Smooth muscle cell of the brain vasculature (primary cell): ENCODE measurements around the gene CPNE6.

Experiments
- DNase-seq: peaks from one replicate; pipeline ENCODE4 v3.0.0-alpha.2; 2012; ENCODE audit warnings: low read depth, low spot score

The CPNE6 gene

DNA sequence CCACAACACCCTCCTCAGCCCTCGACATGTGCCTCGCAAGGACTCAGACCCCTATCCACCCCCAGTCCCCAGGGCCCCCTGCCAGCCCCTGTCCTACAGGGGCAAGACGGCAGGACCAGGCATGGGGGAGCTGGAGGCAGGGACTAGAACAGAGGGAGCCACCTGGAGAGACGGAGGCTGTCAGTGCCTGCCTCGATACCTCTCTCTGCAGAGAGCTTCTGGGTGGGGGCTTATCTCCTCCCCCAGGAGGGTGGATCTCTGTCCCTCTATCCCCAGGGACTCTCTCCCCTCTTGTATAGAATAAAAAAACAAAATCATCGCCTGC is 2.0 kb upstream of the CPNE6 start:
- DNase-seq = no peak

DNA sequence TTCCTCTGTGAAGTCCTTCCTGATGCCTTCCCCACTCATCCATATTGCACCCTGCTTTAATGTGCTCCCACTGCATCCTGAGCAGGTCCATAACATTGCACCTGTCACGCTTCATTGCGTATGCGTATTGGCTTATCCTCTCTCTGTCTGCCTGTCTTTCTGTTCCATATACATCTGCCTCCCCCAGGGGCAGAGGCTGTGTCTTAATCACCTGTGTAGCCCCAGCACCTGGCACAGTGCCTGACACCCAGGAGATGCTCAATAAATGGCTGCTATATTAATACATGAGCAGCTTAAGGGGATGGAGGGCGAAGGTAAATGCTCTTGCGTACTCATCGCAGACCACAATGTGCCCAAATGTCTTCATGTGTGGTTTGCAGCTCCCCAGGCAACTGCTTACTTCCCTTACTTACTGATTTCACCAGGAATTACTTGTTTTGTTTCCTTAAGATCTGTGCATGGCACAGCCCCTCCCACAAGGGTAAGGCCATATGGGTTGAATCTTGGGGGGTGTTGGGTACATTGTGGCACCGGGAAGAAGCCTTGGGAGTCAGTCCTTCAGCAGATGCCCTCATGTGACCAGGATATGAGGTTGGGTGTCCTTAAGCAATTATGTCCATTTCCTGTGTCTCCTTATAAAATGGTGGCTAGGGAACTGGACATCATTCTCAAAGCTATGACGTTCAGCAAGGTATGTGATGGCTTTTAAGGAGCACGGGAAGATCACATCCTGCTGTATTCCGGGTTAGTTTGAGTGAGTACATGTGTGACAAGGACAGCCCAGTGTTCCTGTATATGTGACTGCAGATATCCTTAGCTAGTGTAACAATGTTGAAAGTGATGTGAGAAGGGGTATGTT is 848 bp upstream of the CPNE6 start:
- DNase-seq = no peak

DNA sequence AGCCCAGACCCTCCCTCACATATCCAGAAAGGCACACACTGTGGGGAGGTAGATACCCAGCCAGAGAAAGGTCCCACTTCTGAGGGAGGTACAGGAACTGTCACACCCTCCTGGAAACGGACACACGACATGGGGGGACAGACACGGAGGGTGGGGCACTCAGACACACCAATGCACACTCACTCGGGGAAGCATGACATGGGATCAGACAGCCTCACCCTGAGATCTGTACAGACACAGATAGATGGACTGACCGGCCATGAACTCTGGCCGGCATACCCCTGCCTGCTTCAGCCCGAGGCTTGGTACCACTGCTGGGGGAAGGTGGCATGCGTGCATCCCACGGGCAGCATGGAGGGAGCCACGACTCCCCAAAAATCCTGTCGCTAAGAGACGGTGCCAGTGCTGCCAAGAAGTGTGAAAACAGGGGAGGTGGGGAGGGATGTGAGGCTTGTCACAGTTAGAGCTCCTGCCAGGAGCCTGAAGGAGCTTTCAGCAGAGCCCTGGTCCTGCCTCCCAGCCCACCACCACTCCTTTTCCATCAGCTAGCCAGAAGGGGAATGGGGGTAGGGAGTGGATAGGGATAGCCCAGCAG is 571 bp downstream of the CPNE6 start:
- no peak for DNase-seq

DNA sequence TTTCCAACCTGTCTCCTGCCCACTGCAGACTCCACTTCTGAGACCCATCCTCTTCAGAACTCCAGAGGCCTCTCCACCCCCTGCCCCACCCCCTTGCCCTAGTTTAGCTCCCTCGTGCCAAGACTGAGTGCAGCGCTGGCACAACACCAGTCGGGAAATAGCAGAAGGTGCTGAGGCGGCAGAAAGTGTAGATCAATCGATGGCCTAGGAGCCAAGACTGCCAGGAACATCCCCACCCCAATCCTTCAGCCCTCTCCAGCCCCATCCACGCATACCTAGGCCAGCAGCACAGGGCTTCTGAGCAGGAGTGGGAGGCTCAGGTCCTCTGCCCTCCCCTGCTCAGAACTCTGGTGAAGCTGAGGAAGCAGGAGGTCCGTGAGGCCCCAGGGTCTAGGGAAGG is 1.1 kb downstream of the CPNE6 start:
- no peak for DNase-seq

DNA sequence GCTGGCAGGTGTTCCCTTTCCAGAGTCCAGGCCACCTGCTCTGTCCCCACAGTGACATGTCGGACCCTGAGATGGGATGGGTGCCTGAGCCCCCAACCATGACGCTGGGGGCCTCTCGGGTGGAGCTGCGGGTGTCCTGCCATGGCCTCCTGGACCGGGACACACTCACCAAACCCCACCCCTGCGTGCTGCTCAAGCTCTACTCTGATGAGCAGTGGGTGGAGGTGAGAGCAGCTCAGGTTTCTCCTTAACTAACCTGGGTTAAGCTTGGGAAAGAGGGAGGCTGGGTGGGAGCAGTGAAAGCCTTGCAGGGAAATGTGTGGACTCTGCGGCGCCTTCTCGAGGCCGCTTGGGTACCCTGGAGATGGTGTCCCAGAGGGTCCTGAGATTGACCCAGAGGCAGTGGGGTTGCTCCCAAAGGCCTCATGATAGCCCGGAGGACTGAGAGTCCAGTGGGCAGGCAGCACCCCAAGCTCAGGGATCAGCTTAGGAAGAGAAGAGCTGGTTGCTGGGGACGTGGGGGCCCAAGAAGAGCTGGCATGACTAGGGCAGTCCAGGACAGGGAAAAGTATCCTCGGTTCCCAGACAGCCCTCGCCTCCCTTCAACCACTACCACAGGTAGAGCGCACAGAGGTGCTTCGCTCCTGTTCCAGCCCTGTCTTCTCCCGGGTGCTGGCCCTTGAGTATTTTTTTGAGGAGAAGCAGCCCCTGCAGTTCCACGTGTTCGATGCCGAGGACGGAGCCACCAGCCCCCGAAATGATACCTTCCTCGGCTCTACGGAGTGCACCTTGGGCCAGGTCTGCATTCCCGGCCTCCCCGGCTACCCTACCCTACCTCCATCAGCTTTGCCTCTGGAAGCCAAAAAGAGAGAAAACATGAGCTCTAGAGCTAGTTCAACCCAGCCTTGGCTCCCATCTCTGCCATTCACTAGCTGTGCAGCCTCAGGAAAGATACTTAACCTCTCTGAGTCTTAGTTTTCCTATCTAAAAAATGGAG is 1.8 kb downstream of the CPNE6 start:
- no peak for DNase-seq

DNA sequence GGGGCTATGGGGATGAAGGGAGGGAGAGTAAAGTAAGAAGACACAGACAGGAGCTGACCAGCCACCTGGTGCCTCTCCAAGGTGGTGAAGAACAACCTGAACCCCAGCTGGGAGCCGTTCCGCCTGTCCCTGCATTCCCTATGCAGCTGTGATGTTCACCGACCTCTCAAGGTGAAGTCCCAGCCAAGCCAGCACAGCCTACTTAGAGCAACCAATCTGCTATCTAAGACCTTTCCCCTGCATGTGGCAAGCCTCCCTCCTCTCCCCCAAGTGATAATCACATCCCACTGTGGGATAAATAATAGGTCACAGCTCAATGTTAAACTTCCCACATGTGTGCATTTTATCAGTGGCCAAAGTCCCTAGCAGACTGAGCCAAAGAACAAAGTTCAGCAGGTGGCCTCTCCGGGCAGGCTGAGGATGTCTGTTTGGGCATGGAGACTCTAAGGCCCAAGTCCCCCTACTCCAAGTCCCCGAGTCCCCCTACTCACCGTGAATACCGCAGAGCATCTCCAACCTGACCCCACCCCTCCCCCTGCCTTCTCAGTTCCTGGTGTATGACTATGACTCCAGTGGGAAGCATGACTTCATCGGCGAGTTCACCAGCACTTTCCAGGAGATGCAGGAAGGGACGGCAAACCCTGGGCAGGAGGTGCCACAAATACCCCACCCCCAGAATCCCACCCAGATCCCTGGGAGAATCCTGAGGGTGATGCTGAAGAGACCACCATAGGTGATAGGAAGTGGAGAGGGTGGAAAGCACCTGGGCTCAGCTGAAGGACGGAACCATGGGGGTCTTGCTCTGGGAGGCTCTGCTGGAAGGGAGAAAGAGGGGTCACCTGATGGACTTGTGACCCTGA is 3.5 kb downstream of the CPNE6 start:
- no peak for DNase-seq

DNA sequence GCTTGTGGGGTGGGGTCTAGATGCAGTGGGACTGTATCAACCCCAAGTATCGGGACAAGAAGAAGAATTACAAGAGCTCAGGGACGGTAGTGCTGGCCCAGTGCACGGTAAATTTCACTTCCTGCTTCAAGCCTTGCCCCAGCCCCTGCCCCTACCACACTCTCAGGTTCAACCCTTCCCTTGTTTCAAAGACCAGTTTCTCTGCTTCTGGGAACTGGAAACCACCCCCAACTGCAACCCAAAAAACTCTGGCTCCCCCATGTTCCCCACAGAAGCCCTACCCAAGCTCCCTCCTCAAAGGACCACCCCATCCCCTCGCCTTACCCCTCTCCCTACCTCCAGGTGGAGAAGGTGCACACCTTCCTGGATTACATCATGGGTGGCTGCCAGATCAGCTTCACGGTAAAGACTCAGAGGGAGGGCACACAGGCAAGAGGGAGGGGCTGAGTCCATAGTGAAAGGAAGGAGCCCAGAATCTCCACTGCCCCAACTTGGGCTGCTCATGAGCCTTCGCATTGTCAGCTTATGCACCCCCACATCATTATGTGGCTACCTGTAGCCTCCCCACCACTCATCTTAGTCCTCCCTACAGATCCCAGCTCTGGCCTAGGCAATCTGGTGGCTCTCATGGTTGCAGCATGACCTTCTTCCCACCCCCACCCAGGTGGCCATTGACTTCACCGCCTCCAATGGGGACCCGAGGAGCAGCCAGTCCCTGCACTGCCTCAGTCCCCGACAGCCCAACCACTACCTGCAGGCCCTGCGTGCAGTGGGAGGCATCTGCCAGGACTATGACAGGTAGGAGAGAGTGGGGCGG is 4.3 kb downstream of the CPNE6 start:
- DNase-seq = no peak

DNA sequence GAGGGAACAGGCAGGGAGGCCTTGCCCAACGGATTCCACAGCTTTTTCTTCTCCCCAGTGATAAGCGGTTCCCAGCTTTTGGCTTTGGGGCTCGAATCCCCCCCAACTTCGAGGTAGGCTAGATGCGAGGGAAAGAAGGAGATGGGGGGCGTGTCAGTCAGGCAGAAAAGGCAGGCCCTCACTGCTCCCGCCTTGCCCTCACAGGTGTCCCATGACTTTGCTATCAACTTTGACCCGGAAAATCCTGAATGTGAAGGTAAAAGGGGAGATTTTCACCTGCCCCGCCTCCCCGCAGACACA is 4.9 kb downstream of the CPNE6 start:
- DNase-seq = no peak

DNA sequence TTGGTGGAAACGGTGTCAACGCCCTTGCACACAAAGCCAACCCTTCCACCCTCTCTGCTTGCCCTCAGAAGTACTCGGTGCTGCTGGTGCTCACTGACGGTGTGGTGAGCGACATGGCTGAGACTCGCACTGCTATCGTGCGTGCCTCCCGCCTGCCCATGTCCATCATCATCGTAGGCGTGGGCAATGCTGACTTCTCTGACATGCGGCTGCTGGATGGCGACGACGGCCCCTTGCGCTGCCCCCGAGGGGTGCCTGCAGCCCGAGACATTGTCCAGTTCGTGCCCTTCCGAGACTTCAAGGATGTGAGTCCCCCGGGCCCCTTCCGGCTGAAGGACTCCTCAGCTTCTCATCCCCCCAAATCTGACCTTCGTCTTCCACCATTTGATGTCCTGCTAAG is 5.7 kb downstream of the CPNE6 start:
- DNase-seq = no peak

DNA sequence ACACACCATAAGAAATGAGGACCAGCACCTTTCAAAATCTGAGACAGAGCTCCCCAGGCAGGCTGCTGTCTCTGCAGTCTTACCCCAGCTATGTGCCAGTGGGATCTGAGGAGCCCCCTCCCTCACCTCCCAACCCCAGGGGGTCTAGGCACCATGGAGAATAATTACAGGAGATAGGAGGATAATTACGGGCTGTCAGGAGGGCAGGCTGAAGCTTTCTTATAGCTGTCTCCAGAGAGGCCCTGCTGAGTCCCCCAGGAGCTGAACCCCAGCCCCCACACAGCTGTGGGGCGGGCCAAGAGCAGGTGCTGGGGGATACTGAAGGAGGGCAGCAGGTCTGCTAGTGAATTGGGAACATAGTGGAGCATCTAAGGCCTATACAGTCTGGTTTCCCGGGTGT is 6.8 kb downstream of the CPNE6 start:
- DNase-seq = no peak

DNA sequence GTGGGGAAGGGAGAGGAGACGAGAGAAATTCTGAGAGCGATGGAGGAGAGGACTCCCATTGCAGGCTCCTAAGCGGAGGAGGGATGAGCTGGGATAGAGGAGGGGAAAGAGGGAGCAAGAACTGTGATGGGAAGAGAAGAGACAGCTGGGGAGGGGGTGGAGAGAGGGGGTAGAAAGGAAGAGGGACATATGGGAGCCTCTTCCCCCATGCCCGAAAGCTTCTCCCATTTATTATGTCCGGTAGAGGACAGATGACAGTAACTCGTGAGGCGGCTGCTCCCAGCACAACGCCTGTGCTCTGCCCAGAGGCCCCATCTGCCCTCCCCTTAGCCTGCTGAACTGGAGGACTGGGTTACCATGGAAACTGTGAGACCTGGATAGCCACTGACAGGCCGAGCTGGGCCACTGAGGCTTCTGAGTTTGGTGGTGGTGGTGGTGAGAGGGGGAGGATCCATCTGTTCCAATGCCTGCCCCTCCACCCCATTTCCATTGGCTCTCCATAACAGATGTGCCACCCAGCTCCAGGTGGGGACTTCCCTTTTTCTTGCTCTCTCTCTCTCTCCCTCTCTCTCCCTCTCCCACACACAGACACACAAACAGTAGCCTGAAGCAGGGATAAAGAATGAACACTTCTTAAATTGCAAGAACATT is 8.3 kb downstream of the CPNE6 start:
- DNase-seq = no peak

DNA sequence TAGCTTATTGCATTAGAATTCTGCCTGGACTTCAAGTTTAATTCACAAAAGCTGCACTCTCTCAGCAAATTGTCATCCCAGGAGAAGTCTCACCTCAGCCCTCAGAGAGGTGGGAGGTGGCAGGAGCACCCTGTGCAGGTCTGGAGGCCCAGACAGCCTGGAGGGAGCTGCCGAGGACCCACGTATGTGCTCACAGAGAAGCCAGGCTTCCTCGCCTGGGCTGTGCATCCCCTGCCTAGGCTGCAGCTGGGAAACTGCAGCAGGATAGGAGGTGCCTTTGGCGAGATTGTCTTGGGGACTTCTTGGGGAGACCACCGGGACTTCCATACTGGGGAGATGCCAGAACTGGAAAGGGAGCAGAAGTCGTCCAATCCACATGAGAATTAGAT is 8.8 kb downstream of the CPNE6 start:
- no peak for DNase-seq

DNA sequence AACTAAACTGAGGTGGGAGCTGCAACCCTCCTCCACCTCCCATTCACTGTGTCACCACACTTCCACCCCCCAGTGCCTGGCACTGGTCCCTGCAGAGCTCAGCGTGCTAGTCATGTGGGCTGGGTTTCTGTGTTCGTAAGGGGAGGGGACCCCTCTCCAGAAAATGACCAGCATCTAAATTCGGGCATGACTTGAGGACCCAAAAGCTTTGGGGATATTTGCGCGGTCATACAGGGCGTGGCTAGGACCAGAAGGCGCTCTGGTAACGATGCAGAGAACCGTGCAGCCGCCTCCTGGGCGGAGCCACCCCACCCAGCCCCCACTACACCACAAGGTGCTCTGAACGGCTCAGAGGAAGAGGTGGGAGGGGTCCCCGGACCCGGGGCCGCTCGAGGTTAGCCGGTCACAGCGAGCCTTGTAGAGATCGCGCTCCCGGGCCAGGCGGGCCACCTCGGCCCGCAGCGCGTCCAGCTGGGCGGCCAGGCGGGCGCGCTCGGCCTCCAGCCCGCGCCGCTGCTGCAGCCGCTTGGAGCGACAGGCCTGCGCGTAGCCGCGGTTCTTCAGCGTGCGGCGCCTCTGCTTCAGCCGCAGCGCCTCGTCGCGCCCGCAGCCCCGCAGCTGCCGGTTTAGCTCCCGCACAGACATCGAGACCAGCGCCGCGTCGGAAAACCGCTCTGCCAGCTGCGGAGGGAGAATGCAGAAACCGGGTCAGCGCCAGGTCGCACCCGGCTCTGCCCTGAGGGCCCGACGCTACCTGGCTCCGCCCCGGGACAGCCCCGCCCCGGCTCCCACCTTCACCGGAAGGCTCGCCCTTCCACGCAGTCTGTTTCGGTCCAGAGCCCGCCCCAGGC is 9.8 kb downstream of the CPNE6 start:
- no peak for DNase-seq

DNA sequence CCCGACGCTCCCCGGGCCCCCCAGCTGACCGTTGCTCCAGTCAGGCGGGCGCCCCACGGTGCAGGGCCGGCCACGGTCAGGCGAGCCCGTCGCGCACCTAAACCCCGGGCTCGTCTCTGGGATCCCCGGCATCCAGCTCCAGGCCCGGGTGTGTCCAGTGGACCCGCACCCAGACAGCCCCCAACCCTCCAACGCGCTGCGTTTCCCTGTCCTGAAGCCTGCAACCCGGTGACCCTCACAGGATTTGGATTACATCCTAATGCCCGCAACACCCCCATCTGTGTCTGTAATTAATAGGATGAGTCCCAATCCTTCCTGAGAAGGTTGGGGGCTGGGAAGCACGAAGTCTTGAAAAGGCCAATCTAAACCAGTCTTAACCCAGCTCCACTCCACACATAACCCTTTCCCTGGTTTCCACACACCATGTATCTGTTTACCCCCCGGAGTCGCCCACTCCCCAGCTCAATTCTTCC is 10.4 kb downstream of the CPNE6 start:
- no peak for DNase-seq

DNA sequence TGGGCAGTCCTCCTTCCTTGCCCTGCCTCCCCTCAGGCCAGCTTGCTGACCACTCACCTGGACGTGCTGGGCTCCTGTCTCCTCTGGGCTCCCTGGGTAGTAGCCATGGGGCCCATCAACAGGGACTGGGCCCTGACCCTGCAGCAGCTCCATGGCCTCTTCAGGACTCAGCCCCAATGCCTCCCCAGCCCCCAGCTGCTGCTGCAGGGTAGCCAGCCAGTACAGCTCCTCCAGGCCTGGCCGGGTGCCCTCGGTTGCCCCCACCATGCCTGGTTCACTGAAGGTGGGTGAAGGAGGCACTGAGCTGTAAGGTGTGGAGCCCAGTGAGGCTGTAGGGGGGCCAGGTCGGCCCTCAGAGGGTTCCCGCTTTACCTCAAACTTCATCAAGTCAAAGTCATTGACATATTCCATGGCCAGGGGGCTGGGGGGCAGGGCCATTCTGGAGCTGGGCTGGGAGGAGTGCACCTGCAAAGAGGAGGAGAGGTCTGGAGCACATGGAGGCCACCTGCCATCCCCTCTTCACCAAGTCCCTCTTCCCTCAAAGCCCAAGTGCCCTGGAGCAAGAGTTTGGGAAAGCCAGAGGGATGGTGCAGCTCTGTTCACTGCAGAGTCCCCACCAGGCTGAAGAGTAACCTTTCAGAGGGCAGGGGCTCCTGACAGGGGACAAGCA is 11.2 kb downstream of the CPNE6 start:
- no peak for DNase-seq

DNA sequence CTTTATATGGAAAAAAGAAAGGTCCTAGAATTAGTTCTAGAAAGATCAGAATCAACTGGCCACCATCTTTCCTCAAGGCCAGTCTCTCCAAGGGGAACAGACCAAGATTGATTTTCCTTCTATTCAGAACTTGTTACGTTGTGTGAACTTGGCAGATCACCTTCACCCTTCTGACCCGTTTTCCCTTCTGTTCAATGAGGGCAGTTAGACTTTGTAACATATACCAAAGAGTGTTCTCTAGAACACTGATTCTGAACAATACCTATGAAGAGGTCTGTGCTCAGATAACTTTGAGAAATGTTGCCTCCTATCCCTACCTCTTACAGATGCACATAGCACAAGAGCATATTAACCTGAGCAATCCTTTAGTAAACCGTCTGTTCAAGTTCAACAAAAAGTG is 12.1 kb downstream of the CPNE6 start:
- DNase-seq = no peak

DNA sequence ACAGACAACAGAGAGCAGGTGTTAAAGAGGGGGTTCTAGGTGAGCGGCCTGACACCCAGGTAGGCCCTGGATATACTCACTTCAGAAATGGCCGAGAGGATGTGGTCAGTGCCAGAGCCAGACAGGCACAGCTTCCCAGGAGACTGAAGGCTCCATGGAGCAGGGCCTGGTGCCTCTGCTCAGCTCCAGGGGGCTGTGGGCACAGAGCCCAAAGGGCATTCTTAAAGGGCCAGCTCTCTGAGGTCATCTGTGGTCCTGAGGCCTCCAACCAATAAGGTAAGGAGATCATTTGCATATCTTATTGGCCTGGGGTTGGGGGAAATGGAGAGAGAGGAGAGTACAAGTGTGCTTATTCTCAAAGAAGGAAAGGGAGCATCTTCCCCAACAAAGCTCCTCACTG is 13.1 kb downstream of the CPNE6 start:
- no peak for DNase-seq

DNA sequence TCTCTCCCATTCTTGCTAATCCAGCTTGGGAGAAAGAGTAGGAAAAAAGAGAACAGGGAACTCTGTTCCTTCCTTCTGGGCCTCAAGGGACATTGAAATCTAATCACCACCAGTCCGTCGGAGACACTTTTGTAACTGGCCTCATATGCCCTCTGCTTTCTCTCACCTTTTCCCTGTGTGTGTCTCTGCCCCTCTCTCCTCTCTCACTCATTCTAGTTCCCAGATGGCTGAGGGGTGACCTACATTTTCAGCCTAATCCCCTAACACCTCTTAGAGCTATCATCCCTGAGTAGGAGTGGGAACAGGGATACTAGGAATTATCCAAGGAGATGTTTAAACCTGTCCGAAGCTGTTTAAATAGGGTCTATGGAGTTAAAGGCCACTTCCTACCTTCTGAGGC is 13.9 kb downstream of the CPNE6 start:
- DNase-seq = no peak
